PC-3 (cell line): ENCODE data around the gene DEFB123.

ENCODE experiments used
- EZH2 ChIP-seq: fragments of 300-600 bp; sonication (generic); IDR thresholded peaks from one replicate; pipeline ENCODE4 v1.6.1; 2017; ENCODE audit warnings: antibody characterized with exemption, mild to moderate bottlenecking, low read length; ENCODE audit not compliant: unreplicated experiment
- TF ChIP-seq, protein P1 (sequence below): fragments of 300-600 bp; sonication (generic); conservative IDR thresholded peaks from 2 replicates; pipeline ENCODE4 v1.5.1; 2017; ENCODE audit warnings: antibody characterized with exemption, low read depth, mild to moderate bottlenecking, low read length

DNA sequence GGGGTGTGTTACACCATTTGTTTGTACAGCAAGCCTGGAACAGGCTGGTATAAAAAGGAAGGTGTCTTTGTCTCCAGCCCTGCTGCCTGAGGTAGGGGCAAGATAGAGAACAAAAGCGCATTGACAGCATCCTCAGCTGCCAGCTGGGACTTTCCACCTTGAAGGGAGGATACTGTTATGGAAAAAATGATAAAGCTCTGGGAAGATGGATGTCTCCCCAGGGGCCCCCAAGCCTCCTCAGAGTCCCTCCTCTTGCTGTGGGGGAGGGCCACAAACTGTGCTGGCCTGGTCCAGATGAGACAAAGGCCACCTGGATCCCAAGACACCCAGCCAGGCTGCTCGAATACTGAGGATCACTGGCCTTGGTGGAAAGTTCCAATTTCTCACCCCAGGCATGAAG, 47.7 kb downstream of the DEFB123 start:
- TF ChIP-seq, protein P1, sequence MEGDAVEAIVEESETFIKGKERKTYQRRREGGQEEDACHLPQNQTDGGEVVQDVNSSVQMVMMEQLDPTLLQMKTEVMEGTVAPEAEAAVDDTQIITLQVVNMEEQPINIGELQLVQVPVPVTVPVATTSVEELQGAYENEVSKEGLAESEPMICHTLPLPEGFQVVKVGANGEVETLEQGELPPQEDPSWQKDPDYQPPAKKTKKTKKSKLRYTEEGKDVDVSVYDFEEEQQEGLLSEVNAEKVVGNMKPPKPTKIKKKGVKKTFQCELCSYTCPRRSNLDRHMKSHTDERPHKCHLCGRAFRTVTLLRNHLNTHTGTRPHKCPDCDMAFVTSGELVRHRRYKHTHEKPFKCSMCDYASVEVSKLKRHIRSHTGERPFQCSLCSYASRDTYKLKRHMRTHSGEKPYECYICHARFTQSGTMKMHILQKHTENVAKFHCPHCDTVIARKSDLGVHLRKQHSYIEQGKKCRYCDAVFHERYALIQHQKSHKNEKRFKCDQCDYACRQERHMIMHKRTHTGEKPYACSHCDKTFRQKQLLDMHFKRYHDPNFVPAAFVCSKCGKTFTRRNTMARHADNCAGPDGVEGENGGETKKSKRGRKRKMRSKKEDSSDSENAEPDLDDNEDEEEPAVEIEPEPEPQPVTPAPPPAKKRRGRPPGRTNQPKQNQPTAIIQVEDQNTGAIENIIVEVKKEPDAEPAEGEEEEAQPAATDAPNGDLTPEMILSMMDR: no peak
- no peak for TF ChIP-seq EZH2
